GM18498 (cell line): ENCODE results near the gene CDC123.
A peak's percentile ranks its signal among the peaks of the same experiment; 100 is the strongest.
"Not testable (repeated sequence)": the region's sequence is repeated elsewhere in the genome, so short reads cannot be mapped to it uniquely, and the experiment has no call there.

ENCODE experiments used
- ATAC-seq: cut with Tn5 transposase; IDR thresholded peaks from one replicate; pipeline ENCODE4 v1.9.1; 2021; ENCODE audit warnings: mild to moderate bottlenecking, moderate library complexity; ENCODE audit not compliant: unreplicated experiment

Gene CDC123

DNA sequence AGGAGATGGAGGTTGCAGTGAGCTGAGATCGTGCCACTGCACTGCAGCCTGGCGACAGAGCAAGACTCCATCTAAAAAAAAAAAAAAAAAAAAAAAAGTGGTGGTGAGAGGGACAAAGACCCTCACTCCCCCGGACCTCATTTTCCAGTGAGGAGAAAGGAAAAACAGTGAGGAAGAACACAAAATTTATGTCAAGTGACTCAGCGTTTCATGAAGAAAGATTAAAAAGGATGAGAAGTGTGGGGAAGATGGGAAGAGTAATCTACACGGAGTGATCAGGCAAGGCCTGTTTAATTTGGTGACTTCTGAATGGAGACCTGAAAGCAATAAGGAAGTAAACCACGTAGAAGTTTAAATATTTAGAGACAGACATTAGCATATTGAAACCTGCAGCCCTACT, 7.3 kb upstream of the CDC123 start:
- ATAC-seq = no peak

DNA sequence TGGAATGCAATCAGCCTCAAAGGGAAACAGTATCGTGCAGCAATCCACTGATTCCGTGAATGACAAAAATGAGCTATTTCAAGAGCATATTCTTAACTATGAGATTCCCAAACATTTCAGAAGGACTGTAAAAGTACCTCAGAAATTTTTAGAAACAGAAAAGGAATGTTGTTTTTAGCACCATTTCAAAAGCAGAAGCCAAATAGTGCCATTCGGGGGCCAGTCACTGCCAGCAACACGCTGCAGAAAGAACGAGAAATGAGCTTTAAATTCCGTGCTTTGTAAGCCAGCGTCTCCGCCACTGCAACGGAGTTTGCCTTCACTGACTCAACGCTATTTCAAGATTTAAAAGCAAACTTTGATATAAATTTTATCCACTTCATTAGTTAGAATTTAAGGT, 6.6 kb upstream of the CDC123 start:
- no peak for ATAC-seq

DNA sequence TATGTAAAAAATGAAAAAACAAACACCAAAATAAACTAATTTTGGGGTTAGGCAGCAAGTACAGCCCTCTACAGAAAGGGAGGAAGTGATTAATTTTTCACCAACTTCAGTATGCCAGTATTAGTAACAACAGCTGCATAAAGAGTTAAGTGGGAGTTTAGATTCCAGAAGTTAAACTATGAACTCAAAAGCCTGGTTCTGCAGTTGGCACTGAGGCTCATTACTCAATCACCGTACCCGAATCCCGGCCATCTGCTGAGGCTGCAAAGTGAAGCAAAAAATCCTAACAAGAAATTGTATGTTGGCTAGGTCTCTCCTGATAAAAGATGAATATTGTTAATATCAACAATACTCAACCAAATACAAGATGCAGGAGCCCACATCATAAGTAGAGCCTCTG, 4.3 kb upstream of the CDC123 start:
- no peak for ATAC-seq

DNA sequence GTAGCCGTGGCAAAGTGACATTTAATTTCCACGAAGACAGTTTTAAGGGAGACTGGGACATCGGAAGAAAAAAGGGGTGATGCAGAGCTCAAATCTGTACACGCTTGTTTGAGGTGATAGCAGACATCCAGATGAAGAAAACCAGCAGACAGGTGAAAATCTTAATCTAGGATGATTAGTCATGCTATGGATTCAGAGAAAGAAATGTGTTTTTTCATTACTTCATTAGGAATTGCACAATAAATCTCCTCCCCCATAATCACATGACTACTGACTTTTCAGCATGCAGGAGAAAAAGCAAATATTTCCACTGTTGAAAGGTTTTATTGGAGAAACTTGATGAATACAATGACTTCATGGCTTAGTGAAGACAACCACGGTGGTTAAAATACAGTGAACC, 2.8 kb upstream of the CDC123 start:
- ATAC-seq = no peak

DNA sequence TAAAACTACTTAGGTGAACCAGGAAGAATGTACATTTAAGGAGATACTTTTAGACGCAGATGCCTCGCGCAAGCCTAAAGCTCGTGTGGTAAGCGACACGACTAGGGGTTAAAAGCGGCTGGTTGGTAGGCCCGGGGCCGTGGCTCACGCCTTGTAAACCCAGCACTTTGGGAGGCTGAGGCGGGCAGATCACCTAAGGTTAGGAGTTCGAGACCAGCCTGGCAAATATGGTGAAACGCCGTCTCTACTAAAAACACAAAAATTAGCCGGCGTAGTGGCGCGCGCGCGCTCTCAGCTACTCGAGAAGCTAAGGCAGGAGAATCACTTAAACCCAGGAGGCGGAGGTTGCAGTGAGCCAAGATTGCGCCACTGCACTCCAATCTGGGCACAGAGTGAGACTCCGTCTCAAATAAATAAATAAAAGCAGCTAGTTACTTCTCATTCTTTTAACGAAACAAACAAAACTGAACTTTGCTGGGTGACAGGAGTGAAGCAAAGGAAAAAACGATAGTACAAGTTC, 1.2 kb upstream of the CDC123 start:
- ATAC-seq = no peak

DNA sequence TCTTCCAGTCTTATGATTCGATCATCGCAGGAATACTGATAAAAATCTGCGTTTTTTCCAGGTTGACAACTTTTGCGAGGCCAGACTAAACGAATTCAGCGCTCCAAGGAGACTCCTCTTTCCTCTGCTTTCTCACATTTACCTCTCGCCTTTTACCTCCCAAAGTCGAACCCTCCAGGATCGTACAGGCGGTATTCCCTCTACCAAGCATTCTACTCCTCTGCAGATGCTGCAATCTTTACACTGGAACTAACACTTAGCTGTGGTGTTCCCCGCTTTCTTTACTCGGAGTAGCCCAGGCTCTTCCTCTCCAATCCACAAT, 746 bp upstream of the CDC123 start:
- ATAC-seq = peak; percentile 26

DNA sequence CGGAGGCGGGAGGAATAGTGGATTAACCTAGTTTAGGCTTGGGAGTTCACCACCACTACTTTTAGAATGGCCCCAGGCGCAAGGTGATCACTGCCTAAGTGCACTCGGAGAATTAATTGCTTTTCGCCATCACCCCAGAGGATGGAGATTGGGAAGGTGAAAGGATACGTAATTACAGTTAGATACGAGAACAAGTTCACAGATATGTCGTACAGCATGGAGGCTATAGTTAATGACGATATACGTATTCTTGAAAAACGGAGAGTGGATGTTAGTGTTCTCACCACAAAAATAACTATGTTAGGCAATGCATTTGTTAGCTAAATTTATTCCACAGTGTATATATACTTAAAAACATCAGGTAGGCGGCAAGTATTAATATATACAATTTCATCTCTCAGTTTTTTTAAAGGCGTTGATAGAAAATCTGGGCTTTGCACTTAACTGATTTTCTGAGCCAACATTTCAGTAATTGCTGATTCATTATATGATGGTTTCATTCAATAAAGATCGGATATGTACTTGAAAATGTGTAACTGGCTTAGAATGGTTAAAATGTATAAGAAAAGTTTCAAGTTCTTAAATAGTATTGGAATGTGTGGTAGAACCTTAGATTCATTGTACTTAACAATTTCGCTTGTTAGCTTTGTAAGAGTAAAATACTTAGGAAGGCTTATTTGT, 683 bp downstream of the CDC123 start:
- no peak for ATAC-seq

DNA sequence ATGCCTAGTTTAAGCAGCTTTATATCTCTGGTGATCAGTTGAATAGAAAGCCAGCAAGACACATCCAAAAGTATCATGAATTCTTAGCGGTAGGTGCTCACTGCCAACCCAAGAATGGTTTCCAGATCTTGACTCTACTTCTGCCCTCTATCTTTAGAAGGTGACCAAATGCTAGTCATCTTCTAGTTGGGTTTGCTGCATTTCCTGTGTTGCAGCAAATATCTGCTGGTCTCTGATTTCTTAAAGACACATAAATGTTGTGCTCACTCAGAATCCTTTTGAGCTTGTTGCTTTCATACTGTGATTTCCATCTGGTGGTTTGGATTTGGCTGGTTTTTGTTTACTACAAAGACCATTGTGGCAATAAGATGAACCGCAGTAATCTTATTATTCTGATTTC, 2.2 kb downstream of the CDC123 start:
- ATAC-seq = no peak

DNA sequence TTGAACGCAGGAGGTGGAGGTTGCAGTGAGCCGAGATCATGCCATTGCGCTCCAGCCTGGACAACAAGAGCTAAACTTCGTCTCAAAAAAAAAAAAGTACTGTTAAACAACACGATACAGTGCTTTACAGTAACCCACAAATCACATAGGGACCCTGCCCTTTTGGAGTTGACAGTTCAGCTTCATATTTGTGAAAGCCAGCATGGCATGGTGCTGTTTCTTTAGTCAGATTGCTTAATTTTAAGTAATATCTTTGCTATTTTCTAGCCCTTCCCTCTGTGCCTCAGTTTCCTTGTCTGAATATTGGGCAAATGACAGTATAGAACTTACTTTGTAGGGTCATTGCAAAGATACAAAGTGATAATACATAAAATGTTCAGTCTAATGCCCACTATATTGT, 4.9 kb downstream of the CDC123 start:
- no peak for ATAC-seq

DNA sequence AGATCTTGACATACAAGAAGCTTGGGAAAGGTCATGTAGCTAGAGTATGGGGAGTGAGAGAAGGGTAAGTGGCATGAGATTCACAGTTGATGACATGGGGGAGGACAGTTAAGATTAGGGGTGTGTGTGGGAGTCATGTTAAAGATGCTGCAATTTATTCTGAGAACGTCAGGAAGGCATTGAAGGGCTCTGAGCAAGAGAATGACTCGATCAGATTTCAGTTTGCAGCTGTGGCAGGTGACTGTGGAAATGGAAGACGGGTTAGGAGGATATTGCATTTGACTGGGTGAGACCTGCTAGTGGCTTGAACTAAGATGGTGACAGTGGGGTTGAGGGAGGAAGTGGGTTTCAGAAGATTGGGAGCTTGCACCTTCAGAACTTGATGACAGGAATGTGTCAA, 5.6 kb downstream of the CDC123 start:
- ATAC-seq = no peak

DNA sequence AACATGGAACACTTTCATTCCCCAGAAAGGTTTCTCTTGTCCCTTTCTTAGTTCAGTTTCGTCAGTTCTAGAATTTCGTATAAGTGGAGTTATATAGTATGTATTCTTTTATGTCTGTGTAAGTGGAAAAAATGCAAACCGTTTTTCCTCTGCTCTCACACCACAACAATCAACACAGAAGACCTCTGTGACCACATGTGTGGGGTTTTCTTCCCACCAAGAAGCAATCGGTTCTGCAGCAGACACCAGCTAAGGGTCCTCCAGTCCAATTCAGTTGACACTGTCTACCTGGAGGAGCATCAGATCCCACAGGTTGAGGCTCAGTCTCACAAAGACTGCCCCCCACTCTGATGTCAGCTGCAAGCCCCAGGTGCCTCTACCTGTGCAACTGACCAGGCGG, 6.2 kb downstream of the CDC123 start:
- ATAC-seq = no peak

DNA sequence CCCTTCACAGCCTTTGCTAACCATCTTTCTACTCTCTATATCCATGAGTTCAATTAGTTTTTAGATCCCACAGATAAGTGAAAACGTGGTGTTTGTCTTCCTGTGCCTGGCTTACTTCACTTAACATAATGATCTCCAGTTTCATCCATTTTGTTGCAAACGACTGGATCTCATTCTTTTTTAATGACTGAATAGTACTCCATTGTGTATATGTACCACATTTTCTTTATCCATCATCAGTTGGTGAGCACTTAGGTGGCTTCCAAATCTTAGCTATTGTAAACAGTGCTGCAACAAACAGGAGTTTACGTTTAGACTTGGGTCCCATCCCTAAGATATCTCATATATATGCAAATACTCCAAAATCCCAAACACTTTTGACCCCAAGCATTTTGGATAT, 9.1 kb downstream of the CDC123 start:
- ATAC-seq = no peak

DNA sequence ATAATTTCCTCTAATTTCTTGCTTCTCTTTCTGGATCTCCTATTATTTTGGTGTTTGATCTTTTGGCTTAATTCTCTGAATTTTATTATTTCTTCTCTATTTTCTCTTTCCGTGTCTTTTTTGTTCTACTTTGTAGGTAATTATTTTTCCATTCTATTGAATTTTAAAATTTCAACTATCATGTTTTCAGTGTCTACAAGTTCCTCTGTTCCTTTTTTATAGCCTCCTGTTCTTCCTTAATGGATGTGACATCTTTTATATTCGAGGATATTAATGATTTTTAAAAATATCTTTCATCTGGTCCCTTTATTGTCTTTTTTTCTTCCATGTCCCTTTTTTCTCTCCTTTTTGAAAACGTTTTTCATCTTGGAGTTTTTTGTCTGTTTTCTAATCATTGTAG, 11.1 kb downstream of the CDC123 start:
- no peak for ATAC-seq

DNA sequence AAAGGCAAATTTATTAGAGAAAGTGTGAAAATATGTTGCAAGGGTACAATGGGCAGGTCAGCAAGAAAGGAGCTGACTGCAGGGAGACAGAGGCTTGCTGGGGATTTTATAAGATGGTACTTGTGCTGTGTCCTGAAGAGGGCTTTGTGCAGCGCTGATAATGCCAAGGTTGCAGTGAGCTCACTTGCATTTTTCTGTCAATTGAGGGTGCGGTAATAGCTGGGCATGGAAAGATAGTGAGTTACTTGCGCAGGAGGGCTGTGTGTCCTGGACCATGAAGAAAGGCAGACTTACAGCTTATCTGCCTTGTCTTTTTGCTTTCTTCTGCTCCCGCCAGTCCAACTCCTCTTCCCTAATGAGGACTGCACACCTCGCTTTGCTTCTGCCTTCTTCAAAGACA, 12.5 kb downstream of the CDC123 start:
- ATAC-seq = no peak

DNA sequence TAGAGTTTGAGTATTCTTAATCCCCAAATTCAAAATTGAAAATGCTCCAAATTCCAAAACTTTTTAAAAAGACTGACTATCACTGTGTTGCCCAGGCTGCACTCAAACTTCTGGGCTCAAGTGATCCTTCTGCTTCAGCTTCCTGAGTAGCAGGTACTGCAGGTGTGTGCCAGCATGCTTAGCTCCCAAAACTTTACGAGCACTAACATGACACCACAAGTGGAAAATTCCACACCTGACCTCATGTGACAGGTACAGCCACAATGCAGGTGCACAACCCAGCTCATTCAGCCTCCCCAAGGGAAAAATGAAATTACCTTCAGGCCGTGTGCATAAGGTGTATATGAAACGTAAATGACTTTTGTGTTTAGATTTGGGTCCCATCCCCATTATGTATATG, 16.5 kb downstream of the CDC123 start:
- ATAC-seq = no peak

DNA sequence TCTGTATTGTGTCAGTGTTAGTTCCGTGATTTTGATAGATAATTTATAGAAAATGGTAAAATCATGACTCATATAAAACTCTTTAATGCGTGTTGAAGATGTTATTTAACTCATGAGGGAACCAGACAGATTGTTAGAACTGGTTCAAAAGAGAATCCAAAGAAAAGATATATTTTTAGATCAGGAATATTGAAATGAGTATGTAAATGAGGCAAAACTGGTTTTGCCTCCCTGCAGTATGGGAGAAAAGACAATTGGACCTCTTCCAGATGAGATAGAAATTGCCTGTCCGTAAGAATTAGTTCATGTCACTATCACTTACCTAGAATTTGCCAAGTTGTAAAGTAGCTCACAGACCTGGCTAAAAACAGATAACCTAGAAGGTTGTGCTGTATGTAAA, 17.6 kb downstream of the CDC123 start:
- ATAC-seq = no peak

DNA sequence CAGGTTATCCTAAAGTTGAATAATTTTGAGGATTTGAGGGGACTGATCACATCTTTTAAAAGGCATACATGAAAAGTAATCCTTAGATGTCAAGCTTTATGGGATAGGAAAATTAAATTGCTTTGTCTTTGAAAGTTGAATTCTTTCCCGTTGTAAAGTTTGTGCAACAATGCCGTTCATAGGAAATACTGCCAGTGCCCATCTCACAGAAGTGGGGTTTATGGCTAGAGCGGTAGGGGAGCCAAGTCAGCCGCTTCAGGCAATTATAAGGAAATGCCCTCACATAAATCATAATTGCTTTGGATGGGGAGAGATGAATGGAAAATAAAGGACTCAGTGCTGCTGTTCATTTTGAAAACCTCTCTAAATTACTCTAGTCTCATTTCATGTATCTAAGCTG, 18.1 kb downstream of the CDC123 start:
- no peak for ATAC-seq

DNA sequence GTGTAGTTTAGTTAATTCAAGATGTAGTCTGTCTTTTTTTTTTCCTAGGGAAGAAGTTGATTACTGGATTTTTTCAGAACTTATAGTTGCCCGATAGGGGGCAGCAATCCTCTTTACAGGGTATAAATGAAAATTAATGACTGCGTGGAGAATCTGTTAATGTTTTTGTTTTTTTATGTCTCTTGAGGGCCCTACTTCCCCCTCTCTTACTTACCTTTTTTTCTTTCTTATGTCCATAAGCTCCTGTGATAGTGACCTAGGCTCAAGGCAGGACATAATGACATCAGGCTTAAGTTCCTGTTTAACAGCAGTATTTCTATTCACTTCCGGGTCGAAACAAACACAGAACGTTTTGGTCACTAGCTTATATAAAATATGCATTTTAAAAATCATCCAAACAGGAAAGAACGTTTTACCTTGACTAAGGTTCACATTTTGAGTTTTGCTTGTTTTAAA, 18.8 kb downstream of the CDC123 start:
- no peak for ATAC-seq

DNA sequence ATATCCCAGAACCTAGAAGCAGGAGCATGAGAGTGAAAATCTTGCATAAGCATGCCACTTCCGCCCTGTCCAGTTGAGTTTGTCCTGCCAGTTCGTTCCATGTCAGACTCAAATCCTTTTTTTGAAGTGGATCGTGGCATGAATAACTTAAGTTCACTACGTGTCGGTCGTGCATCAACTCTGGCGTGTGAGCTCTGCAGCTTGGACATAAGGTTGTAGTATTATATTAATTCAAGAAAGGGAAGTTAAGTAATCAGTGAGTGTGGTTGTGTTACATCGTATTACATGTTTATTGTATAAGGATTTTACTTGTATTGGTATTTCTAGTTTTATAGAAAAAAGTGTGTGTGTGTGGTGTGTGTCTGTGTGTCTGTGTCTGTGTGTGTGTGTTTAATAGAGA, 23.0 kb downstream of the CDC123 start:
- ATAC-seq = no peak

DNA sequence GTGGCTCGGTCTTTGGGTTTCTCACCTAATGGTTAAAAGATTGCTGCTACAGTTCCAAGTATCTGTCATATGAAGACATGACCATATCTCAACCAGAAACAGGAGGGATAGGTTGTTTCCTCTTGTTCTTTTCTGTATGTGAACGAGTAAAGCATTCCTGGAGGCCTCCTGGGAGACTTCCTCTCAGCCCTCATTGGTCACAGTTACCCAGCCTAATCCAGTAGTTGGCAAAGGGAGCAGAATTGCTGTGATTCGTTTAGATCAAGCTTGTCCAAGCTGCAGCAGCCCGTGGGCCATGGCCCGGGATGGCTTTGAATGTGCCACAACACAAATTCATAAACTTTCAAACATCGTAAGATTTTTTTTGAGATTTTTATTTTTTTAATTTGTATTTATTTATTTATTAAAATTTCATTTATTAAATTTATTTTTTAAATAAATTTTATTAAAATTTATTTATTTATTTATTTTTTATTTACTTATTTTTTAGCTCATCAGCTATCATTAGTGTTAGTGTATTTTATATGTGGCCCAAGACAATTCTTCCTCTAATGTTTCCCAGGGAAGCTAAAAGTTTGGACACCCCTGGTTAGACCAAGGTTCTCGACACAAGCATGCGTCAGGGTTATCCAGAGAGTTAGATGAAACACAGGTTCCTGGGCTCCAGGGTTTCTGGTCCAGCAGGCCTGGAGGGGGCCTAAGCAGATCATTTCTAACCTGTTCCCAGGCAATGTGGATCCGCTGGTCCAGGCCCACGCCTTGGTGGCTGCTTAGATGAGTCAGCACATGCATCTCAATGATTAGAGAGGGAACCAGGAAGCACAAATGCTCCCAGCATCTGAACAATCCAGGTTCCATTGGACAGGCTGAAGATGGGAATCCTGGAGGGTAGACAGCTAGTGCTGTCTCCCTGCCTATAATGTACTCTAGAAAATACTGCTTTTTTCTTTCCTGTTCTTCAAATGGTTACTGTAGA, 25.6 kb downstream of the CDC123 start:
- ATAC-seq = no peak

DNA sequence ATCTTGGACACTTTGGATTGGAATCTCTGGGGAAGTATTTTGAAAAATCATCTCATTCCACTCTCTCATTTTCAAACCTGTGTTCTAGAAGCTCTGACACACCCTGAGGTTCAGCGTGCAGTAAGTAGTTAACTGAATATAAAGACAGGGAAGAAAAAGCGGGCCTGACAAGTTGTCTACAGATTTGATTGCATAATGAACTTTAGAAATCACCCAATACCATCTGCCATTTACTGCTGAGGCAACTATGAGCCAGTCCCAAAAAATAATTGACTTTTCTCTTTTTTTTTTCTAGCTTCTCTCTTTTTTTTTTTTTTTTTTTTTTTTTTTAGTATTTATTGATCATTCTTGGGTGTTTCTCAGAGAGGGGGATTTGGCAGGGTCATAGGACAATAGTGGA, 29.5 kb downstream of the CDC123 start:
- ATAC-seq = no peak

DNA sequence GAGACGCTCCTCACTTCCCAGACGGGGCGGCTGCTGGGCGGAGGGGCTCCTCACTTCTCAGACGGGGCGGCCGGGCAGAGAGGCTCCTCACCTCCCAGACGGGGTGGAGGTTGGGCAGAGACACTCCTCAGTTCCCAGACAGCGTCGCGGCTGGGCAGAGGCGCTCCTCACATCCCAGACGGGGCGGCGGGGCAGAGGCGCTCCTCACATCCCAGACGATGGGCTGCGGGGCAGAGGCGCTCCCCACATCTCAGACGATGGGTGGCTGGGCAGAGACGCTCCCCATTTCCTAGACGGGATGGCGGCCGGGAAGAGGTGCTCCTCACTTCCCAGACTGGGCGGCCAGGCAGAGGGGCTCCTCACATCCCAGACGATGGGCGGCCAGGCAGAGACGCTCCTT, 30.4 kb downstream of the CDC123 start:
- not testable (repeated sequence) for ATAC-seq
